IMR-90 (cell line): ENCODE results near the gene GDPD5.

Experiments
- CEBPB ChIP-seq: IDR thresholded peaks from 2 replicates; pipeline ENCODE4 v1.6.1; 2012; ENCODE audit warnings: low read depth, low read length, improper control_type of control experiment
- POLR2A ChIP-seq: IDR thresholded peaks from 2 replicates; pipeline ENCODE4 v1.6.1; 2012; ENCODE audit warnings: mild to moderate bottlenecking, low read depth, low read length
- RAD21 ChIP-seq: IDR thresholded peaks from 2 replicates; pipeline ENCODE4 v1.6.1; 2012; ENCODE audit warnings: low read length, improper control_type of control experiment
- TF ChIP-seq, protein P1 (sequence below): conservative IDR thresholded peaks from 2 replicates; pipeline ENCODE4 v1.5.1; 2012; ENCODE audit warnings: mild to moderate bottlenecking, low read depth, low read length, improper control_type of control experiment

GRCh38 chr11:75572744-75573143, 47.0 kb upstream of the GDPD5 start:
- no peak for TF ChIP-seq POLR2A
- TF ChIP-seq, protein P1, sequence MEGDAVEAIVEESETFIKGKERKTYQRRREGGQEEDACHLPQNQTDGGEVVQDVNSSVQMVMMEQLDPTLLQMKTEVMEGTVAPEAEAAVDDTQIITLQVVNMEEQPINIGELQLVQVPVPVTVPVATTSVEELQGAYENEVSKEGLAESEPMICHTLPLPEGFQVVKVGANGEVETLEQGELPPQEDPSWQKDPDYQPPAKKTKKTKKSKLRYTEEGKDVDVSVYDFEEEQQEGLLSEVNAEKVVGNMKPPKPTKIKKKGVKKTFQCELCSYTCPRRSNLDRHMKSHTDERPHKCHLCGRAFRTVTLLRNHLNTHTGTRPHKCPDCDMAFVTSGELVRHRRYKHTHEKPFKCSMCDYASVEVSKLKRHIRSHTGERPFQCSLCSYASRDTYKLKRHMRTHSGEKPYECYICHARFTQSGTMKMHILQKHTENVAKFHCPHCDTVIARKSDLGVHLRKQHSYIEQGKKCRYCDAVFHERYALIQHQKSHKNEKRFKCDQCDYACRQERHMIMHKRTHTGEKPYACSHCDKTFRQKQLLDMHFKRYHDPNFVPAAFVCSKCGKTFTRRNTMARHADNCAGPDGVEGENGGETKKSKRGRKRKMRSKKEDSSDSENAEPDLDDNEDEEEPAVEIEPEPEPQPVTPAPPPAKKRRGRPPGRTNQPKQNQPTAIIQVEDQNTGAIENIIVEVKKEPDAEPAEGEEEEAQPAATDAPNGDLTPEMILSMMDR = no peak
- TF ChIP-seq RAD21 = no peak
- no peak for TF ChIP-seq CEBPB
